GM23338 (cell line): Measurements from ENCODE around the gene AGAP1. TPM values are rescaled to one million over a fixed set of nuclear protein-coding genes. Genes with fewer than 3 reads are reported as not detected.
A peak's percentile ranks its signal among the peaks of the same experiment; 100 is the strongest.

Experiments used
- ATAC-seq: fragments of 200-7000 bp; cut with Tn5 transposase; 3 replicates; pipeline ENCODE4 v1.9.1; 2020
- DNase-seq: peaks from one replicate; pipeline ENCODE4 v3.0.0-alpha.2; 2015; ENCODE audit warnings: low spot score
- H2AFZ ChIP-seq: fragments of 200-600 bp; sonication (generic); 2 replicates; pipeline ENCODE4 v1.8.0; 2016; ENCODE audit warnings: antibody characterized with exemption, mild to moderate bottlenecking, moderate library complexity
- H3F3A ChIP-seq: fragments of 200-600 bp; sonication (generic); replicated peaks from 2 replicates; pipeline ENCODE4 v1.8.0; 2017; ENCODE audit warnings: antibody characterized with exemption, mixed run types, low read depth
- H3K27ac ChIP-seq: fragments of 200-600 bp; sonication (generic); 2 replicates; pipeline ENCODE4 v1.6.1; 2016; ENCODE audit warnings: low read depth
- H3K27me3 ChIP-seq: fragments of 200-600 bp; sonication (generic); 2 replicates; pipeline ENCODE4 v1.8.0; 2016; ENCODE audit warnings: mild to moderate bottlenecking, mixed run types, moderate library complexity; ENCODE audit not compliant: insufficient read depth
- H3K36me3 ChIP-seq: fragments of 200-600 bp; sonication (generic); 2 replicates; pipeline ENCODE4 v1.8.0; 2016; ENCODE audit warnings: mild to moderate bottlenecking; ENCODE audit not compliant: insufficient read depth
- H3K4me1 ChIP-seq: fragments of 200-600 bp; sonication (generic); 2 replicates; pipeline ENCODE4 v1.8.0; 2016; ENCODE audit warnings: mild to moderate bottlenecking, moderate library complexity; ENCODE audit not compliant: insufficient read depth
- H3K4me2 ChIP-seq: fragments of 200-600 bp; sonication (generic); 2 replicates; pipeline ENCODE4 v1.7.1; 2017; ENCODE audit warnings: mixed run types
- H3K4me3 ChIP-seq: fragments of 200-600 bp; sonication (generic); 2 replicates; pipeline ENCODE4 v1.6.1; 2016; ENCODE audit warnings: mixed run types
- H3K79me2 ChIP-seq: fragments of 200-600 bp; sonication (generic); replicated peaks from 2 replicates; pipeline ENCODE4 v1.8.0; 2017; ENCODE audit warnings: mild to moderate bottlenecking; ENCODE audit not compliant: insufficient read depth
- H3K9me2 ChIP-seq: fragments of 200-600 bp; sonication (generic); 2 replicates; pipeline ENCODE4 v1.8.0; 2017; ENCODE audit not compliant: insufficient read depth
- H4K20me1 ChIP-seq: fragments of 200-600 bp; sonication (generic); replicated peaks from 2 replicates; pipeline ENCODE4 v1.8.0; 2017; ENCODE audit warnings: mild to moderate bottlenecking; ENCODE audit not compliant: insufficient read depth
- H3K27ac Mint-ChIP-seq: 2 replicates; pipeline ENCODE4 v1.8.0; 2020; ENCODE audit warnings: inconsistent platforms, mild to moderate bottlenecking, moderate library complexity, mixed read lengths
- H3K27me3 Mint-ChIP-seq: 3 replicates; pipeline ENCODE4 v1.8.0; 2022; ENCODE audit warnings: low read depth, mild to moderate bottlenecking, moderate library complexity, mixed read lengths, inconsistent platforms; ENCODE audit not compliant: insufficient read depth, poor library complexity
- H3K36me3 Mint-ChIP-seq: 3 replicates; pipeline ENCODE4 v1.8.0; 2021; ENCODE audit warnings: low read depth, mild to moderate bottlenecking, inconsistent platforms, moderate library complexity, mixed read lengths
- H3K4me1 Mint-ChIP-seq: 3 replicates; pipeline ENCODE4 v1.8.0; 2020; ENCODE audit warnings: mild to moderate bottlenecking, inconsistent platforms, mixed read lengths
- H3K4me3 Mint-ChIP-seq: 3 replicates; pipeline ENCODE4 v1.8.0; 2021; ENCODE audit warnings: moderate library complexity, mild to moderate bottlenecking, inconsistent platforms, mixed read lengths
- H3K9me3 Mint-ChIP-seq: 3 replicates; pipeline ENCODE4 v1.8.0; 2020; ENCODE audit warnings: moderate library complexity, mild to moderate bottlenecking, inconsistent platforms, mixed read lengths
- CREB1 ChIP-seq: fragments of 250-450 bp; sonication (Bioruptor Pico); IDR thresholded peaks from 2 replicates; pipeline ENCODE4 v1.5.0; 2020; ENCODE audit warnings: low read depth, mild to moderate bottlenecking, moderate library complexity
- ETS1 ChIP-seq: IDR thresholded peaks from 2 replicates; pipeline ENCODE4 v1.6.1; 2016; ENCODE audit warnings: antibody characterized with exemption
- EZH2 ChIP-seq: fragments of 200-600 bp; sonication (generic); IDR thresholded peaks from one replicate; pipeline ENCODE4 v1.8.0; 2017; ENCODE audit warnings: antibody characterized with exemption, mild to moderate bottlenecking, low read depth; ENCODE audit not compliant: unreplicated experiment
- JUNB ChIP-seq: IDR thresholded peaks from one replicate; pipeline ENCODE4 v1.6.1; 2016; ENCODE audit warnings: antibody characterized with exemption; ENCODE audit not compliant: unreplicated experiment
- NANOG ChIP-seq: IDR thresholded peaks from 2 replicates; pipeline ENCODE4 v1.6.1; 2016; ENCODE audit warnings: antibody characterized with exemption, borderline replicate concordance
- STAT1 ChIP-seq: IDR thresholded peaks from one replicate; pipeline ENCODE4 v1.6.1; 2016; ENCODE audit warnings: antibody characterized with exemption; ENCODE audit not compliant: unreplicated experiment
- ZNF114 ChIP-seq: fragments of 250-450 bp; sonication (Bioruptor Pico); IDR thresholded peaks from 2 replicates; pipeline ENCODE4 v1.5.0; 2020; ENCODE audit warnings: mild to moderate bottlenecking, moderate library complexity
- ZNF462 ChIP-seq: fragments of 250-450 bp; sonication (Bioruptor Pico); IDR thresholded peaks from 2 replicates; pipeline ENCODE4 v1.5.0; 2020; ENCODE audit warnings: mild to moderate bottlenecking, moderate library complexity
- polyA plus RNA-seq: library from polyadenylated mRNA; unstranded; fragments of >200 nt; fragmentation: Nextera tagmentation; extraction: Ambion mirVana; gene quantifications from 2 replicates; pipeline ENCODE4 v1.2.1, GENCODE V29; 2016
- total RNA-seq: library from RNA; depleted of rRNA; stranded (reverse); fragments of >200 nt; shearing (Covaris generic); gene quantifications from 2 replicates; pipeline ENCODE4 v1.2.3, GENCODE V29; 2014

AGAP1 gene
- total and polyA plus RNA-seq, 2 experiments from 2014 or later, result 13.3 to 27.9 TPM

GRCh38 chr2:236161531-236161930, 667.7 kb downstream of the AGAP1 start (continued):
- no peak for TF ChIP-seq ETS1
- TF ChIP-seq NANOG, result no peak
- no peak for TF ChIP-seq ZNF462 (CRISPR knock-in tag)
- TF ChIP-seq STAT1, result no peak
- no peak for TF ChIP-seq ZNF114 (CRISPR knock-in tag)

DNA sequence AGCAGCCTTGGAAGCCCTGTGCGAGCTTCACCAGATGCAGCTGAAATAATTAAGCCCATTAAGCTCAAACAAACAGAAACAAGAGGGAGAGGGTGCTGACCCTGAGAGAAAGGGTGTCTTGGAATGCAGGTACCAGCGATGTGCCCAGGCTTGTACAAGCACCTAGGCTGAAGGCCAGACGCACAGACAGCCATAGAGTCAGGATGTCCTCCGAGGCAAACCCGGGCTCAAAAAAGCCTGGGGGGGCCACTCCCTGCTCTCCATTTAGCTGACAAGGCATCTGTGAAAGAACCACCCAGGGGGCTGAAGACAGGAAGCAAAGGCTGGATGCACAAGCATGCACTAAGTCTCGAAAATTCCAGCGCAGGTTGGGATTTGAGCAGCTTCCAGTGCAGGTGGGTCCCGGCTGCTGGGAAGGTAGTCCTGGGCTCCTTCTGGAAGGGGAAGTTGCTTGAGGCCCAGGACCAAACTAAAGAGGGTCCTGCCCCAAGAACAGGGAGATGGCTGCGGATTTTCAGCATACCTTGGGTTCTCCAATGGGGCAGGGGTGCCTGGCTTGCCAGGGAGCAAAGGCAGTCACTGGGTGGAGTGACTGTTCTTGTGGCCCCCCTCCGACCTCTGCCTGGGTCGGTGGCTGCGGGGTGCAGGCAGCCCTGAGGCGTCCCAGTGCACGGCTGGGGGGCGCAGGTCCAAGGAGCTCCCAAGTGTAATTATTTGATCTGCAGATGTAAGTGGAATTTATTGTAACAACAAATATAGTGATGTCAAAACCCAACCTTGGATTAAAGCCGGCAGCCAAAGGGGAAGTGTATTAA, 668.4 kb downstream of the AGAP1 start:
- Histone ChIP-seq H3K4me1 (peaks cover 57% of the 10 kb centered on the region), H3K79me2 (no peaks in the 10 kb centered on the region), H3K4me3 (peak overlapping the region; percentile 61), H3K36me3 (no peaks in the 10 kb centered on the region), H4K20me1 (peaks cover 13% of the 10 kb centered on the region), H3K9me2 (no peaks in the 10 kb centered on the region), H3K27me3 (peaks cover 100% of the 10 kb centered on the region), H3K4me2 (peak overlapping the region; percentile 87), H2AFZ (no peak overlapping the region), H3K27ac (no peak overlapping the region), H3F3A (peaks cover 41% of the 10 kb centered on the region)
- TF ChIP-seq EZH2 (peak; percentile 58), CREB1 (CRISPR knock-in tag) (no peak), JUNB (no peak), ZNF114 (CRISPR knock-in tag) (no peak)
- H3K36me3 Mint-ChIP-seq, result peaks cover 17% of the 10 kb centered on the region
- no peak overlapping the region for H3K27ac Mint-ChIP-seq
- peaks cover 92% of the 10 kb centered on the region for H3K27me3 Mint-ChIP-seq
- peaks cover 4% of the 10 kb centered on the region; the same call in 1 of the 3 replicates for H3K9me3 Mint-ChIP-seq
- peak; percentile 74 for DNase-seq
- peaks cover 61% of the 10 kb centered on the region for H3K4me1 Mint-ChIP-seq
- H3K4me3 Mint-ChIP-seq, result peak overlapping the region; percentile 41
- no peak for ATAC-seq
